Measurements from ENCODE around the gene CHFR. TPM values are rescaled to one million over a fixed set of nuclear protein-coding genes. Genes with fewer than 3 reads are reported as not detected.
A peak's percentile ranks its signal among the peaks of the same experiment; 100 is the strongest.

Gene CHFR
- total RNA-seq, 1 donor: 55.0 TPM

GRCh38 chr12:132873724-132874123 lies 13.7 kb downstream of the CHFR start:
- H3K27me3 ChIP-seq (ENCODE audit: insufficient read depth, low read length): no peaks in the 10 kb centered on the region
- H3K4me3 ChIP-seq (ENCODE audit: insufficient read depth, low read length): no peak overlapping the region
- H4K20me1 ChIP-seq (ENCODE audit: insufficient read depth, low read length): peaks cover 4% of the 10 kb centered on the region
- H3K27ac ChIP-seq (ENCODE audit: low read depth, low read length): no peak overlapping the region
- no peak overlapping the region for H3K4me2 ChIP-seq (ENCODE audit: insufficient read depth, low read length)
- H2AFZ ChIP-seq (ENCODE audit: low read length): no peak overlapping the region
- H3K36me3 ChIP-seq (ENCODE audit: insufficient read depth, low read length): peaks cover 58% of the 10 kb centered on the region
- peaks cover 41% of the 10 kb centered on the region for H3K79me2 ChIP-seq (ENCODE audit: insufficient read depth, low read length)
- H3K4me1 ChIP-seq (ENCODE audit: insufficient read depth, low read length): no peaks in the 10 kb centered on the region
- peak; percentile 49 for DNase-seq (ENCODE audit: insufficient read length, low spot score, missing footprints)
- no peaks in the 10 kb centered on the region for H3K9me3 ChIP-seq (ENCODE audit: low read depth, low read length)
- TF ChIP-seq CTCF (IDR thresholded peaks at IDR 0.05; ENCODE audit: extremely low read depth, low read depth, low read length): no peak

DNA sequence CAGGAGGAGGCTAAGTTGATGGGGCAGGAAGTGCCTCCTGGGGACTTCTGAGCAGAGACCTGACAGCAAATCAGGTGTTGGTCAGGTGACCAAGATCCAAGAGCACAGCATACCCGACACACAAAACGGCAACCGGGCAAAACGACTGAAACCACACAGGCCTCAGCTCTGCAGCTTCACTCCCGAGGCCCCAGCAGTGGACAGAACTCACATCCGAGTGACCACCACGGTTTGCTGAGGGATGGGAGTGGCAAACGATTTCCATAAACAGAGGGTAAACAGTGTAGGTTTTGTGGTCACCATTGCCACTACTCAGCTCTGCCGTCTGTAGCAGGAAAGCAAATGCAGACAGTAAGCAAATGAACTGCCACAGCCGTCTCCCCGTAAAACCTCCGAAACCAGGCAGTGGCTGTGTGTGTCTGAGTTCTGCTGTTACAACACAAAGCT lies 14.4 kb downstream of the CHFR start:
- no peak overlapping the region for H3K4me2 ChIP-seq (ENCODE audit: insufficient read depth, low read length)
- DNase-seq (ENCODE audit: insufficient read length, low spot score, missing footprints): peak; percentile 48
- no peak overlapping the region for H3K4me3 ChIP-seq (ENCODE audit: insufficient read depth, low read length)
- no peak overlapping the region for H3K27ac ChIP-seq (ENCODE audit: low read depth, low read length)
- H4K20me1 ChIP-seq (ENCODE audit: insufficient read depth, low read length): peaks cover 4% of the 10 kb centered on the region
- H3K4me1 ChIP-seq (ENCODE audit: insufficient read depth, low read length): no peaks in the 10 kb centered on the region
- H3K79me2 ChIP-seq (ENCODE audit: insufficient read depth, low read length): peaks cover 36% of the 10 kb centered on the region
- no peak for TF ChIP-seq CTCF (IDR thresholded peaks at IDR 0.05; ENCODE audit: extremely low read depth, low read depth, low read length)
- no peaks in the 10 kb centered on the region for H3K9me3 ChIP-seq (ENCODE audit: low read depth, low read length)
- H2AFZ ChIP-seq (ENCODE audit: low read length): no peak overlapping the region
- H3K27me3 ChIP-seq (ENCODE audit: insufficient read depth, low read length): no peaks in the 10 kb centered on the region
- peaks cover 59% of the 10 kb centered on the region for H3K36me3 ChIP-seq (ENCODE audit: insufficient read depth, low read length)

DNA sequence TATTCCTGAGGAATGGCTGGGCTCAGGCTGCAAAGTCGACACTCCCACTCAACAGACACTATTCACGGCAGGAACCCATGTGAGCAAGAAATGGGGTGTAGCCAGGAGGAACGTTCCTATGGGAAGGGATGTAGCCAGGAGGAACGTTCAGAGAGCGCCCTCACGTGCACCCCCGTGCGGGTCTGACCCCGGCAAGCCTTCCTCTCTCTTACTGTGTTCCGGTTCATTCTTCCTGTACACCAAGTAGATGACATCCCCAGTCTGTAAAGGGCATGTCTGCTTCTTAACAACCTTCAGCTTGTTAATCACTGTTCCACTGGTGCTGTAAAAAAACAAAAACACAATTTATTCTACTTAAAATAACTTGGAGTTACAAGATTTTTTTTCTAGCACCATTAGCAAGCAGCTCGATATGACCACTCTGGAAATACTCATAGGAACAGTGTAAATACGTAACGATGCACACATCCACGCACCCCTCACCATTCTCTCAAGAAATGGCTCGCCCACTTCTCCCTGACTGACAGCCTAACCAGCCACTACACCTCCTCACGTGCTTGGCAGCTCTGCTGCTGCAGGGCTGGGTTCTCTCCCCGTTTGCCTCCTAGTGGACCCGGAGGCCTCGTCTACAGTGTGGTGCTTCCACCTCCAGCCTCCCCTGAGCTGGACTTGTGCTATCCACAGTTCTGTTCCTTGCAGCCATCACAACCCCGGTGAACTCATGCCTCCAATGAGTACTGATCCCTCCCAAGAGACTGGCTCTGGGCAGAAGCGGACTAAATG lies 15.1 kb downstream of the CHFR start:
- no peak overlapping the region for H3K27ac ChIP-seq (ENCODE audit: low read depth, low read length)
- no peaks in the 10 kb centered on the region for H3K4me1 ChIP-seq (ENCODE audit: insufficient read depth, low read length)
- no peaks in the 10 kb centered on the region for H3K27me3 ChIP-seq (ENCODE audit: insufficient read depth, low read length)
- H3K79me2 ChIP-seq (ENCODE audit: insufficient read depth, low read length): peaks cover 34% of the 10 kb centered on the region
- peaks cover 63% of the 10 kb centered on the region for H3K36me3 ChIP-seq (ENCODE audit: insufficient read depth, low read length)
- H4K20me1 ChIP-seq (ENCODE audit: insufficient read depth, low read length): peaks cover 3% of the 10 kb centered on the region
- H3K9me3 ChIP-seq (ENCODE audit: low read depth, low read length): no peaks in the 10 kb centered on the region
- H3K4me2 ChIP-seq (ENCODE audit: insufficient read depth, low read length): no peak overlapping the region
- H2AFZ ChIP-seq (ENCODE audit: low read length): no peak overlapping the region
- peak; percentile 18 for DNase-seq (ENCODE audit: insufficient read length, low spot score, missing footprints)
- no peak overlapping the region for H3K4me3 ChIP-seq (ENCODE audit: insufficient read depth, low read length)
- no peak for TF ChIP-seq CTCF (IDR thresholded peaks at IDR 0.05; ENCODE audit: extremely low read depth, low read depth, low read length)

DNA sequence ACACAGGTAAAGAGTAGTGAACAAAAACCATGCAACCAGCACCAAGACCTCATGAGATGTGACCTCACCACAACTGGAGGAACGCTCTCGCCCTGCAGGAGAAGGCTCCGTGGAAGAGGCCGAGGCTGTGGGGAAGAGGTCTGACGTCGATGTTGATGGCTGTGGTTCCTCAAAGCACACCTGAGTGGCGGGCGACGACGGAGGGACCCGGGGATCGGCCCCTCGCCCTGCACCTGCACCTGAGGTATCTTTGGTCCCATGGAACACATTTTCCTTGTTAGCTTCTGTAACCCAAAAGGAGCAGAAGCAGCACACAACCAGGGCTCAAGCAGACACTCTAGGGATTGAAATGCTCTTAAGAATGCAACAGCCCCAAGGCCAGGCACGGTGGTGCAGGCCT lies 17.9 kb downstream of the CHFR start:
- peaks cover 63% of the 10 kb centered on the region for H3K36me3 ChIP-seq (ENCODE audit: insufficient read depth, low read length)
- no peaks in the 10 kb centered on the region for H3K4me1 ChIP-seq (ENCODE audit: insufficient read depth, low read length)
- no peak overlapping the region for H3K4me2 ChIP-seq (ENCODE audit: insufficient read depth, low read length)
- H3K79me2 ChIP-seq (ENCODE audit: insufficient read depth, low read length): peaks cover 36% of the 10 kb centered on the region
- no peak for TF ChIP-seq CTCF (IDR thresholded peaks at IDR 0.05; ENCODE audit: extremely low read depth, low read depth, low read length)
- H4K20me1 ChIP-seq (ENCODE audit: insufficient read depth, low read length): peaks cover 5% of the 10 kb centered on the region
- no peak overlapping the region for H2AFZ ChIP-seq (ENCODE audit: low read length)
- H3K9me3 ChIP-seq (ENCODE audit: low read depth, low read length): peaks cover 2% of the 10 kb centered on the region
- DNase-seq (ENCODE audit: insufficient read length, low spot score, missing footprints): peak; percentile 57
- H3K27me3 ChIP-seq (ENCODE audit: insufficient read depth, low read length): no peaks in the 10 kb centered on the region
- H3K27ac ChIP-seq (ENCODE audit: low read depth, low read length): no peak overlapping the region
- no peak overlapping the region for H3K4me3 ChIP-seq (ENCODE audit: insufficient read depth, low read length)

Data from osteoblast (primary cell).